ENCODE data around the gene CAMKK1.
A peak's percentile ranks its signal among the peaks of the same experiment; 100 is the strongest.

CAMKK1 gene
- 15.2 reads per million, percentile 41 among the genes with 10 or more reads in this experiment for total RNA-seq

DNA sequence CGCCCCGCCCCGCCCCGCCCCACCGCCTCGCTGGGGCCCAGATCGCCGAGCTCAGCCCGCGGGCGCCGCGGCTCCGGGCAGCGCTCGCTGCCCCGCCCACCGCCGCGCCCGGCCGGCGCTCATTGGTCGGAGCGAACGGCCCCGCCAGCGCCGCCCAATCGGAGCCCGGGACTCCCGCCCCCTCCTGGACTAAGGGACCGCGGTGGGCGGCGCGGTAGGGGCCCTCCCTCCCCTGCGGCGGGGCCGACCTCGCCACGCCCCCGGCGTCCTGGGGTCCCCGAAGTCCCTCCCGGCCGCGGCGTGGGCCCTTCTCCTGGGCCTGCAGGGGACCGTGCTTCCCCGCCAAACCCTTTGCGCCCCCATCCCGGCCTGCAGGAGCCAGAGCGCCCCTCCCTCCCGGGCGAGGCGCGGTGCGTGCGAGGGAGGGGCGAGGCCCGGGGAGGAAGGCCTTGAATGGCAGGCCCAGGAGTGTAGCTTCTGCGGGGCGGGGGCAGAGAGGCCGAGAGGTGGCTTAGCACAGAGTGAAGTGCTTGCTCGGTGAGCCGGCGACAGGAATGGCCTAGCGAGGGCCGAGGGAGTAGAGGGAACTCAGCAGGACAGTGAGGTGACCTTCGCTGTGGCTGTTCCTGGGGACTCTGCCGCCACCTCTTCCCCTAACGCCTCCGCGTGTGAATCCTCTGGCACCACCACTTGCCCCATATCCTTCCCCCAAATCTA is at the start of gene CAMKK1:
Gene CAMKK1 (minus strand): TSS at position 51 of the 717 bp plus-strand sequence. CDS start 7,366 bp downstream, outside the sequence.
- DNase-seq, result peak; percentile 83

DNA sequence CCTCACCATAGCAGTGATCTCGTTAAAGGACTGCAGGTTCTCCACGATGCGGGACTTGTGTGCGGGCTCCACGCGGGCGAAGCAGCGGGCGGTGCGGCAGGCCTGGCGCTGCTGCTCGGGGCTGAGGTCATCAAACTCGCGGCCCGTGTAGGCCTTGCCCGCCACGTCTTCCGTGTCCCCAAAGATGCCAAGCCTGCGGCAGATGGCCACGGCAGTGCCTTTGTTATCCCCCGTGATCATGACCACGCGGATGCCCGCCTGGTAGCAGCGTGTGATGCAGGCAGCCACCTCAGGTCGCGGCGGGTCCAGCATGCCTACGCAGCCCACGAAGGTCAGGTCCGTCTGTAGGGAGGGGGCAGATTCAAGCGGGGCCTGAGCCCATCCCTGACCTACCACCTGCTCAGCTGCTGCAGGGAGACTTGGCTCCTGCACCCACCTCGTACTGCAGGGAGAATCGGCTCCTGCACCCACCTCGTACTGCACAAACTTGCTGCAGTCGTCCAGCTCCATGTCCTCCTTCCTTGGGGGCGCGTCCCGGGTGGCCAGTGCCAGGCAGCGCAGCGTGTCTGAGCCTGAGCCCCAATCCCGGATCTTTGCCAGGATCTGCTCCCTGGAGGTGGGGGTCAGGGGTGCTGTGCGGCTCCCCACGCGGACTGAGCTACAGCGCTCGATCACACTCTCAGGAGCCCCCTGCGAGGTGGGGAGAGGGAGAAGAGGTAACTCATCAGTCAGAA is 48.3 kb upstream of the CAMKK1 start:
- DNase-seq, result no peak

GRCh38 chr17:3937359-3937758 is 44.5 kb upstream of the CAMKK1 start:
- DNase-seq, result no peak

GRCh38 chr17:3935825-3936355 is 43.0 kb upstream of the CAMKK1 start:
- DNase-seq, result no peak

DNA sequence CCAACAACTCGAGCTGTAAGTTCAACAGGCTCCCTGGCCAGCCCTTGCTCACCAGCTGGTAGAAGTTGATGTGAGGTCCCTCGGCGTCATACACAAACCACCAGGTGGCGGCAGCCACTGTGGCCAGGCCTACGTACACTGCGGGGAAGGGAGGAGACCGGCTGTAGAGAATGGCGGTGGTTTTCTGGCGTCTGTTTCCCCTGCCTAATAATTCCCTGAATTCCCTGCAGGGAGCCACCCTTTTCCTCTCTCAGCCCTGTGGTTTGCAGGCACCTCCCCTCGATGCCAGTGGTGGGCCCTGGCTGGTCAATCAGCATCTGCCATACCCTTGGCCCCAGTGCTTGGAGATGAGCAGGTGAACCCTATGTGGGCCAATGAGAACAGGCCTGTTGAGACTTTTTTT is 42.3 kb upstream of the CAMKK1 start:
- DNase-seq, result no peak

- DNase-seq, result no peak
Measured at GRCh38 chr17:3929764-3930163, 36.9 kb upstream of the CAMKK1 start.

GRCh38 chr17:3929181-3929580 is 36.3 kb upstream of the CAMKK1 start:
- DNase-seq, result no peak

- DNase-seq, result no peak
Measured at GRCh38 chr17:3928406-3928805, 35.6 kb upstream of the CAMKK1 start.

DNA sequence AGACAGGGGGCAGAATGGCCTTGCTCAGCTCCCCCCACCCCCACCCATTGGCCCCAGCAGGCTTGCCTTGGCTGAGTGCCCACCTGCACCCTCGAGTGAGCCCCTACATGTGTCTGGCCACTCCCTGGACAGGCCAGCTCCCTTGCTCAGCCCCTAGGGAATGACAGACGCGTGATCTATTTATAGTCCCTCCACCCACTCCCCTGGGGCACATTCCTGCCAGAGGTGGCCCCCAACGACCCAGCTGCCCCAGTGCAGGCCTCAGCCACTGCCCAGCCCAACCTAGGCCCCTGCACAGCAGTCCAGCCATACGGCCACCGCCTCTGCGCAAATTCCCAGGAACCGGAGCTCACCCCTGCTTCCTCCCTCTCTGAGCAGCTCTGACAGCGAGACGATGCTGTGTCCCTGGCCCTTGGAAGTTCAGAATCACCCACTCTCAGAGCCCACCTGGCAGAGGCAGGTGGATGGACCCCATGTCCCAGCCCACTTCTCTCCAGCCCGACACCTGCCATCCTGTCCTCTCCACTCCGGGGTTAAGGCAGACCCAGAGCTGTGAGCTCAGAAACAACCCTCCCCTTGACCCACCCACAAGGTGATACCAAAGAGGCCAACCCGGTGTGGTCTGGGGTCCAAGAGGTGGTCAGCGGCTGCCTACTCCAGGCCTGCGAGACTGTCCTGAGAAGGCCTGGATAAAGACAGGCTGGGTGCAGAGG is 34.9 kb upstream of the CAMKK1 start:
- DNase-seq, result no peak

- no peak for DNase-seq
Measured at GRCh38 chr17:3926860-3927627, 34.2 kb upstream of the CAMKK1 start.

DNA sequence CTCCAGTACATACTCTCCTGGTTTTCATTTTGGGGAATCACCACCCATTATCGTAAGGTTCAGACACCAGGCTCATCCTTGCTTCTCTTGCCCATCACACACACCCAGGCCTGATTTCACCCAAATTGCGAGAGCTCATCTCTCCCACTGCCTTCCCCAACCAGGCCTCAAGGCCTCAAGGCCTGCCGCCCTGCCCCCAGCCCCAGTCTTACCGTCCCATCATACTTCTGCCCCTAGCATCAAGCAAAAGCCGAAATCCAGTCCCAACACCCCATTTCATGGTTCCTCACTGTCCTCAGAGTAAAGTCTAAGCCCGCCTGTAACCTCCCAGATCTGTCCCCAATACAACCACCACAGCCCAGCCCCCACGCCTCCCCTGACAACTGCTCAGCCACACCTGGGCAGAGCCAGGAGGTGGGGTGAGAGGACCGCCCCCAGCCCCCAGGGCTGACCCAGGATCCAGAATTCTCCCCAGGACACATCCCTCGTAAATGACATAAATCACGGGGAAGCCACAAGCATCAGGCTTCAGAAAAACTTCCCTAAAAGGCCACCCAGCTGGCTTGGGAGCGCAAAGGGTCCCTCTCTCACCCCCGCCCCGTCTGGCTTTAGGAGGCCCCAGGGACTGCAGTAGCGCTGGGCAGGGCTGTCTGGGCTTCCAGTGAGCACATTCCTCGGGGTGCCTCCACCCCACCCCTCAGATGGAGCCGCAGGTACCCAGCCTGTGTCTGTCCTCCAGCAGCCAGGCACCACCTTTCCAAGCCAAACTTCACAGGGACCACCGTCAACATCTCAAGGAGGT is 33.0 kb upstream of the CAMKK1 start:
- DNase-seq, result no peak

DNA sequence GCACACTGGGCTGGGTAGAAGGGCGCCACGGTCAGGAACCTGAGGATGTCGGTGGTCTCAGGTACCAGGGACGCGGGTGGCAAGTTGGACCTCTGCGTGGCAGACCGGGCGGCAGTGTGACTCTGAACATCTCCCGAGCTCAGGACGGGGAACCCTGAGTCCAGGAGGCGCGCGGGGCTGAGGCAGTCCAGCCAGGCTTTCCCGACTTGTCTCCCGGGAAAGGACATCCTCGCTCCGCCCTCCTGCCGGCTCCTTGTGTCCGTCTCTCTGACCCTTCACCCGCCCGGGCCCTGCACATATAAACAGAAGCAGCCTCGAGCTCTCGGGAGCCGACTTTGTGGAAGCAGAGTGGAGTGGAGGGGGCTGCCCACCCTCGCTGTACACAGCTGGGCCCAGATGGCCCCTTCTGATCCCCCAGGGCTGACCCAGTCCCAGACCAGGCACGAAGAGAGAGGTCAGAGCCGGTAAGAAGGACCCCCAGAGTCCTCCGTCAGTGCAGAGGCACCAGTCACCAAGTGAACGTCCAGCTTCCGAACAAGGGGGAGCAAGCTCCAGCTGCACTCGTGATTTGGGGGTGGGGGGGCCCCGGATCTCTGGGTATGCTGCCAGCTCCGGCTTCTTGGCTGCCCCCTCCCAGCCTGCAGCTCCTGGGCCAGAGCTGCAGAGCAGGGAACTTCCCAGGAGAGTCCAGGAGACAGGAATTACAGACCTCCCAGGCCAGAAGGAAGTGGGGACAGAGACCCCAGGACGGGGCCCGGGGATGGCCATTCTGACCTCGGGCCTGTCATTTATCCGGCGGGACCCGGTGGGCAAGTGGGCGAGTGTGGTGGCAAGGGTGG is 31.9 kb upstream of the CAMKK1 start:
- DNase-seq, result no peak

- no peak for DNase-seq
Measured at GRCh38 chr17:3923466-3924190, 30.8 kb upstream of the CAMKK1 start.

- no peak for DNase-seq
Measured at GRCh38 chr17:3922765-3923164, 29.9 kb upstream of the CAMKK1 start.

- DNase-seq, result no peak
Measured at GRCh38 chr17:3921502-3922319, 28.9 kb upstream of the CAMKK1 start.

- DNase-seq, result no peak
Measured at GRCh38 chr17:3921006-3921405, 28.2 kb upstream of the CAMKK1 start.

GRCh38 chr17:3919123-3919624 is 26.3 kb upstream of the CAMKK1 start:
- no peak for DNase-seq

GRCh38 chr17:3918372-3919122 is 25.7 kb upstream of the CAMKK1 start:
- DNase-seq, result no peak
